Fibroblast of villous mesenchyme (primary cell): ENCODE results near the gene MDM2. TPM values are rescaled to one million over a fixed set of nuclear protein-coding genes. Genes with fewer than 3 reads are reported as not detected.
"Not testable (repeated sequence)": the region's sequence is repeated elsewhere in the genome, so short reads cannot be mapped to it uniquely, and the experiment has no call there.

Experiments used
- DNase-seq: peaks from one replicate; pipeline ENCODE4 v3.0.0-alpha.2; 2010; ENCODE audit warnings: low read depth
- H3K4me3 ChIP-seq: 2 replicates; pipeline ENCODE4 v1.5.1; 2011; ENCODE audit warnings: low read depth, mild to moderate bottlenecking, low read length
- total RNA-seq: library from RNA; depleted of rRNA; stranded (reverse); fragments of >200 nt; gene quantifications from 2 replicates; pipeline ENCODE4 v1.2.3, GENCODE V29; 2012
- TF ChIP-seq, protein P1 (sequence below): IDR thresholded peaks from 2 replicates; pipeline ENCODE4 v1.5.1; 2012; ENCODE audit warnings: low read depth, mild to moderate bottlenecking, low read length; ENCODE audit not compliant: insufficient read depth

The MDM2 gene
- total RNA-seq, 1 donor = 245 TPM

GRCh38 chr12:68796399-68796798 is 11.6 kb upstream of the MDM2 start:
- TF ChIP-seq, protein P1, sequence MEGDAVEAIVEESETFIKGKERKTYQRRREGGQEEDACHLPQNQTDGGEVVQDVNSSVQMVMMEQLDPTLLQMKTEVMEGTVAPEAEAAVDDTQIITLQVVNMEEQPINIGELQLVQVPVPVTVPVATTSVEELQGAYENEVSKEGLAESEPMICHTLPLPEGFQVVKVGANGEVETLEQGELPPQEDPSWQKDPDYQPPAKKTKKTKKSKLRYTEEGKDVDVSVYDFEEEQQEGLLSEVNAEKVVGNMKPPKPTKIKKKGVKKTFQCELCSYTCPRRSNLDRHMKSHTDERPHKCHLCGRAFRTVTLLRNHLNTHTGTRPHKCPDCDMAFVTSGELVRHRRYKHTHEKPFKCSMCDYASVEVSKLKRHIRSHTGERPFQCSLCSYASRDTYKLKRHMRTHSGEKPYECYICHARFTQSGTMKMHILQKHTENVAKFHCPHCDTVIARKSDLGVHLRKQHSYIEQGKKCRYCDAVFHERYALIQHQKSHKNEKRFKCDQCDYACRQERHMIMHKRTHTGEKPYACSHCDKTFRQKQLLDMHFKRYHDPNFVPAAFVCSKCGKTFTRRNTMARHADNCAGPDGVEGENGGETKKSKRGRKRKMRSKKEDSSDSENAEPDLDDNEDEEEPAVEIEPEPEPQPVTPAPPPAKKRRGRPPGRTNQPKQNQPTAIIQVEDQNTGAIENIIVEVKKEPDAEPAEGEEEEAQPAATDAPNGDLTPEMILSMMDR = no peak
- DNase-seq = no peak
- no peak overlapping the region for H3K4me3 ChIP-seq

DNA sequence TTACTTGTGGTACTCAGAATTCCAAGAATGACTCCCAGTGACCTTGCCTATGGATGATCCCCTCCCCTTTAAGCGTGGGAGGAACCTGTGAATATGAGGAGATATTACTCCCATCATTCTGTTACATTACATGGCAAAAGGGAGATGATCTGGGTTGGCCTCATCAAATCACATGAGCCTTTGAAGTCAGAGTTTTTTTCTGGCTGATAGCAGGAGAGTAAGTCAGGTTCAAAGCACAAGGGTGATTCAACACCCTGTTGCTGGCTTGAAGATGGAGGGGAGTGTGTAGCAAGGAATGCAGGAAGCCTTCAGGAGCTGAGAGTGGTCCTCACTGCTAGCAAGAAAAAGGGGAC is 9.1 kb upstream of the MDM2 start:
- no peak for DNase-seq
- TF ChIP-seq, protein P1 = no peak
- no peak overlapping the region for H3K4me3 ChIP-seq

- TF ChIP-seq, protein P1 = no peak
- no peak overlapping the region for H3K4me3 ChIP-seq
- DNase-seq = no peak
Observed at GRCh38 chr12:68800294-68800693, 7.7 kb upstream of the MDM2 start.

- not testable (repeated sequence) for H3K4me3 ChIP-seq, DNase-seq
Observed at GRCh38 chr12:68801124-68801523, 6.9 kb upstream of the MDM2 start.

- DNase-seq, H3K4me3 ChIP-seq: not testable (repeated sequence)
Observed at GRCh38 chr12:68802372-68802745, 5.6 kb upstream of the MDM2 start.

DNA sequence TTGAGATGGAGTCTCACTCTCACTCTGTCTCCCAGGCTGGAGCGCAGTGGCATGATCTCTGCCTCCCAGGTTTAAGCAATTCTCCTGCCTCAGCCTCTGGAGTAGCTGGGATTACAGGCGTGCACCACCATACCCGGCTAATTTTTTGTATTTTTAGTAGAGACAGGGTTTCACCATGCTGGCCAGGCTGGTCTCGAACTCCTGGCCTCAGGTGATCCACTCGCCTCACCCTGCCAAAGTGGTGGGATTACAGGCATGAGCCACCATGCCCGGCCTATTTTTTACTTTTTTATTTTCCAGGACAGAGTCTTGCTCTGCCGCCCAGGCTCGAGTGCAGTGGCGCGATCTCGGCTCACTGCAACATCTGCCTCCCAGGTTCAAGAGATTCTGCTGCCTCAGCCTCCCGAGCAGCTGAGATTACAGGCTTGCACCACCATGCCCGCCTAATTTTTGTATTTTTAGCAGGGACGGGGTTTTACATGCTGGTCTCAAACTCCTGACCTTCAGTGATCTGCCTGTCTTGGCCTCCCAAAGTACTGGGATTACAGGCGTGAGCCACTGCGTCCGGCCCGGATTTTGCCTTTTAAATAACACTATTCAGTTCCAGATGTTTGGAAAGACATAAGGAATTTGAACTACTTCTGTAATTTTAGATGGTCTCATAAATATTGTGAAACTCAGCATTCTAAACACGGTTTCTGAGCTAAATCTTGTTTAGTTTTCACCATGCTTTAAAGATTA is 4.9 kb upstream of the MDM2 start:
- not testable (repeated sequence) for H3K4me3 ChIP-seq
- DNase-seq = peak; percentile 96

DNA sequence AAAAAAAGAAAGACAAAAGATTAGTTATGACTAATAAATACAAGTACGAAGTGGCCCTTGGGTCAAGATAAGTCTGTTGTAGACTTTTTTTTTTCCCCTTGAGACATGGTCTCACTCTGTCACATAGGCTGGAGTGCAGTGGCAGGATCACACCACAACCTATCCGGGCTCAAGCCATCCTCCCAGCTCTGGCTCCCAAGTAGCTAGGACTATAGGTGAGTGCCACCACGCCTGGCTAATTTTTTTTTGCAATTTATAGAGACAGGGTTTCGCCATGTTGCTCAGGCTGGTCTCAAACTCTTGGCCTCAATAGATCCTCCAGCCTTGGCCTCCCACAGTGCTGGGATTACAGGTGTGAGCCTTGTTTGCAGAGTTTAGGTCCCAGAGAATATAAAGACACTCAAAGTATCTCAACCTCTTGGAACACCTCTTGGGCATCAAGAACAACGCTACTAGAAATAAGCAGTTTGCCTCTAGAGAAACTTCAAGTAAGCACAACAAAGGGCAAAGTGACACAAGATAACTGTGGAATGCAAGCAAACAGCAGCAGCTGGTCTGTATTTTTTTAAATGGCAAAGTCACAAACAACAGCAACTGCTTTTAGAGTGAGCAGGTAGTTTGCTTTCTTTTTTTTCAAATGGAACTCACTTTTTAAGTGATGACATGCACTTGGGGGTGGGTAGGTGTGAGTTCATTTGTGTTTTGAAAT is 3.9 kb upstream of the MDM2 start:
- TF ChIP-seq, protein P1 = no peak
- DNase-seq = no peak
- no peak overlapping the region for H3K4me3 ChIP-seq

DNA sequence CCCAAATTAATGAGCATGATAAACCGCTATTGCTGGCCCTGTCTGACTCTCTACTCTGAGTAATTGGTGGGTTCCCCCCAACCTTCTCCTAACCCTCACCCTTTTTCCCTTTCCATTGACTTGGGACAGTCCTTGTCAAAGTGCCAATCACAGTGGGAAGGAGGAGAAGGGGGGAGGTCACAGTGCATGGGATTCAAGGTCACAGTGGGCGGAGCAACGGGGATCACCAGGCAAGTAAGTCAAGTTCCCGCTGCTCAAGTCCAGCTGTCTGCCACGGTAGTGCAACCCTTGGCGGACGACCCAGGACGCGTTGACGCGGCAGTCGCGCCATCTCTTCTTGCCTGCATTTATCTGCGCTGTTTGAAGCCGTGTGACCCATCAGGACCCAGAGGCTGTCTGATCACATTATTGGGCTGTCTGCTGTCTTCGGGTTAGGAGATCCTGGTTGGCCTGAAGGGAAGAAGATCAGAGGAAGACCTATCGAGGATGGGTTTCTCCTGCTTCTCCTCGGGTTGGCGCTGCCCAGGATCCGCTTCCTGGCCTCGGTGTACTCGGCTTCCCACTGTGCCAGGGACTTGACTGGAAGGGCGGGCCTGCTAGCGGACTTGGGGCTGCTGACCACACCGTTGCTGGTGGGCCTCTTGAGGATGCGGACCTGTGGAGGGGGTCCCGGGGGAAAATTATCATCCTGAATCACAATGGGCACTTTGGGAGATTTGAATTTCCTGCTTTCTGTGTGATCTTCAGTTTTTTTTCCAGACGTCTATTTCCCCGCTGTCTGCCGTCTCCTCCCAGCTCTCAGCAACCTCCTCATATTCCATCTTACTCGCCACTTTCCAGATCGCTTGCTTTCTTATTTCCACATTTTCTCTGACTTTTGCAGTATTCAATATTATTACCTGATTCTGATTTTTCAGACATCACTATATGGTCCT is 3.1 kb upstream of the MDM2 start:
- H3K4me3 ChIP-seq = no peak overlapping the region
- DNase-seq = no peak
- TF ChIP-seq, protein P1 = no peak
